ENCODE results near the gene USF3.

USF3 gene, protein sequence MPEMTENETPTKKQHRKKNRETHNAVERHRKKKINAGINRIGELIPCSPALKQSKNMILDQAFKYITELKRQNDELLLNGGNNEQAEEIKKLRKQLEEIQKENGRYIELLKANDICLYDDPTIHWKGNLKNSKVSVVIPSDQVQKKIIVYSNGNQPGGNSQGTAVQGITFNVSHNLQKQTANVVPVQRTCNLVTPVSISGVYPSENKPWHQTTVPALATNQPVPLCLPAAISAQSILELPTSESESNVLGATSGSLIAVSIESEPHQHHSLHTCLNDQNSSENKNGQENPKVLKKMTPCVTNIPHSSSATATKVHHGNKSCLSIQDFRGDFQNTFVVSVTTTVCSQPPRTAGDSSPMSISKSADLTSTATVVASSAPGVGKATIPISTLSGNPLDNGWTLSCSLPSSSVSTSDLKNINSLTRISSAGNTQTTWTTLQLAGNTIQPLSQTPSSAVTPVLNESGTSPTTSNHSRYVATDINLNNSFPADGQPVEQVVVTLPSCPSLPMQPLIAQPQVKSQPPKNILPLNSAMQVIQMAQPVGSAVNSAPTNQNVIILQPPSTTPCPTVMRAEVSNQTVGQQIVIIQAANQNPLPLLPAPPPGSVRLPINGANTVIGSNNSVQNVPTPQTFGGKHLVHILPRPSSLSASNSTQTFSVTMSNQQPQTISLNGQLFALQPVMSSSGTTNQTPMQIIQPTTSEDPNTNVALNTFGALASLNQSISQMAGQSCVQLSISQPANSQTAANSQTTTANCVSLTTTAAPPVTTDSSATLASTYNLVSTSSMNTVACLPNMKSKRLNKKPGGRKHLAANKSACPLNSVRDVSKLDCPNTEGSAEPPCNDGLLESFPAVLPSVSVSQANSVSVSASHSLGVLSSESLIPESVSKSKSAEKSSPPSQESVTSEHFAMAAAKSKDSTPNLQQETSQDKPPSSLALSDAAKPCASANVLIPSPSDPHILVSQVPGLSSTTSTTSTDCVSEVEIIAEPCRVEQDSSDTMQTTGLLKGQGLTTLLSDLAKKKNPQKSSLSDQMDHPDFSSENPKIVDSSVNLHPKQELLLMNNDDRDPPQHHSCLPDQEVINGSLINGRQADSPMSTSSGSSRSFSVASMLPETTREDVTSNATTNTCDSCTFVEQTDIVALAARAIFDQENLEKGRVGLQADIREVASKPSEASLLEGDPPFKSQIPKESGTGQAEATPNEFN (N-terminal part only)

DNA sequence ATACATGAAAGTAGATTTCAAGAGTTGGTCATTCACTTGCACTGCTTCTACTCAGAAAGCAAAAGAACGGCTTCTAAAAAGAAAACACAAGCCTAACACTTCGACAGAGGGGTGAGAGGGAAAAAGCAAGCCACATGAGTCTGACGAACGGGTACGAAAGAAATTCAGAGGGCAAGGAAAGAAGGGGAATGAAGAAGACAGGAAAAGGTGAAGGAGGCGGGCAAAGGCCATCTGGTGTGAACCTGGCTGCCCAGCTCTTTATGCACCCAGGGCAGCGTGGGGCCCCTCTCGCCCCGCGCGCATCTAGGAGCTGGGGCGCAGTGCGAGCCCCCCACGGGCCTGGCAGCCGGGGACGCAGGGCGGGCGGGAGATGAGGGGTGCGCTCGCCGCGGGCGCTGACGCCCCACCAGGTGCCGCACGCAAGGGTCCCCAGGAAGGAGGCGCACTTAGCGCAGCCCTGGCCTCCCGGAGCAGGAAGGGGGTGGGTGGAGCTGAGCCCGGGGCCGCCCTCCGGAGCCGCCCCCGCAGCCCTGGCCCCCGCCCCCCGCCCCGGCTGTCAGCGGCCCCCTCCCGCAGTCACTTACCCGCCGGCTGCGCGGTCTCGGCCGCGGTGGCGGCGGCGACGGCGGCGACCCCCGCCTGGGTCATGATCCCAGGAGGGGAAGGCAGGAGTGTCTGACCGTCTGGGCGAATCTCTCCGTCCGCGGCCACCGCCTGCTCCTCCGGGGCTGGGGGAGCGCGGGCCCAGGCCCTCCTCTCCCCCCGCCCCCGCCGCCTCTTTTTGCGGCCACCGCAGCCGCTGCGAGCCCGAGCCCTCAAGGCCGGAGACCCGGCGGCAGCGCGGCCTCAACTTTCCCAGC lies at the start of gene USF3:
Gene USF3 (minus strand): TSS at position 857 of the 860 bp plus-strand sequence. CDS start 21,764 bp downstream, outside the sequence.
- peak; percentile 62 to 75 for DNase-seq (ENCODE audit: low read depth in 2 of 2)

DNA sequence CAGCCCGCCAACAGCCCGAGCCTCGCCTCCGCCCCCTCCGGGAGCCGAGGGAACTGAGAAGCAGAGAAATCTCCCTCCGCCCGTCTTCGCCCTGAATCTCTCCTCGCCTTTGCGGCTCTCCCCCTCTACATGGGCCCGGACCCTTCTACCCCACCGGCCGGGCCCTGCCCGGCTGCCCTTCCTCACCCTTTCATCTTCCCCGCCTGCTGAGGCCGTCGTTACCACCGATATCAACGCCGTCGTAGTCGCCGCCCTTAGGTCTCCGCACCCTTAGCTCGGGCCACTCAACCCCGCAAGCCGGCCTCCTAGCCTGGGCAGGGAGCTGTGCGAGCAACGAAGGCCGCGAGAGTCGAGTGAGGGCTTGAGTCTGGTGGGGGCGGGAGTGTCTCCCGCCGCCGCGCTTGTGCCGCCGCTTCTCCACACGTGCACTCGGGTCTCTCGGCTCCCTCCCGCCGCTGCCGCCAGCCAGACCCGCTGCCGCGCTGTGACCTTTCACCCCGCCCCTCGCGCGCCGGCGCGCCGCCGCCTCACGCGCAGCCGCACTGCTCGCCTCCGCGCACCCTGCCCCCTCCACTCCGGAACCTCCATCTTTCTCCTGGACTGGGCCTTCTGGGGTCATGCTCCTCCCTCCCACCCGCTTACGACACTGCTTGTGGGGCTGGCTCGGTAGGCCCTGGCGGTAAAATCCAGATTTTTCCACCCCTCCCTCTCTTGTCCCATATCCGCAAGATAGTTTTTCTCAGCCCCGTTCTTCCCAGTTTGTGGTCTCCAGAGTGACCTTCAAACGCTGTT lies 49.5 kb upstream of the USF3 start, which contains the start of gene NAA50:
Gene NAA50 (minus strand): TSS at position 494 of the 792 bp plus-strand sequence. CDS start 300 bp downstream, at position 194.
- peak; percentile 88 to 93 for DNase-seq (ENCODE audit: low read depth in 2 of 2)

DNA sequence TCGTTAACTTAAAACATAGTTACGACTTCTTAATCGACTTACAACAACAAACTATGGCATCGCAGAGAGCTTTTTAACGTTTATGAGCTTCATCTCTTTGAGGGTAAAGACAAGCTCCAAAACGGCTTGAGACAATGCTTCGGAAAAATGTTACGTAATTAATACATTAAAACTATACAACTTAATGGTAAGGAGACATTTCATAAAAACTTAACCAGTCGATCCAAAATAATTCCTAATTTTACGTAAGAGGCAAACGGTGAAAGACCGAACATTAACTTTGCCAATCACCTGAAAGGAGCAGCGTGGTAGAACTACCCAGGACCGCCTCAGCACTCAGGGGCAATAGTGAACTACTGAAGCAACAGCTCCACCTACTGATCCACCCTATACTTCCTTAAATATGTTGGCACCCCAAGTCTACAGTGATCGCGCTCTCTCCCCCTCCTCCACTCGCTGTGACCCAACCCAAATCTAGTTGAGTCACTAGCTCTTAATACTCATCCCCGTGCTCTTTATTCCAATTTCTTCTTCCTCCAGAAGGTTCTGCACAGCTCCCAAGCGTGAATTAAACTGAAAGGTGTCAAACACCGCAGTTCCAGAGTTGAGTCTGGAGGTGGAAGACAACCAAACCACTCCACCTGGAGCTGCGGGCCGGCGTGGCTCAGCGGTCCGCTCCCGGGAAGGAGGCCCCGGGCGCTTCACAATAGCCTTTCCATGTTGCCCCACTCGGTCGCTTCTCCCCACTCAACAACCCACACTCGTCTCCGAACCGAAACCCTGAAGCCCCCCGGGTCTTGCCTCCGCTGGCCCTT lies 48.7 kb upstream of the USF3 start:
- DNase-seq (ENCODE audit: low read depth in 2 of 2), result peak; percentile 70

DNA sequence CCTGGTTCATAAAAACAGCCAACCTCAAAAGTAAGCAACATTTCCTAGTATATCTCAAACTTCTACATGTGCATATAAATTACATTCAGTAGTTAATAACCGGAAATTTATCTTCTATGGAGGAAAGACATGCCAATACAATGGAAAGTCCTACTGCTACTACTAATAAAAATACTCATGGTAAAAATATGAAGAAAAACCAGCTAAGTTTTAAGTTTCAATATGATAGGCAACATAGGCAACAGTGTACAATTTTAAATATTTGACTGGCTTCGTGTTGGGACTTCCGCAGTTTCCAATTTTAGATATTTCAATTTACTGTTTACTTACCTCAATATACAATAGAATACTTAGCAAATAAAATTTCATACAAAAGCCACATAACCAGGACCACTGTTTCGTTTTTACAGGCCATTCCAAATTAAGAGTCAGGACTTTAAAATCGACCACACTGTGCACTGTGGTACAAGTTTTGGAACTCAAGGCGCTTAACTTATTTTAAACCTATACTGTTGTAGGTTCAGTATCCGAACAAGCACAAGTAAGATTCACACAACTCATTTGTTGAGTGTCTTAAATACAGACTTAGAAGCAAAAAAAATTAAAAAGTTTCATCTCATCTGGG lies 46.7 kb upstream of the USF3 start:
- no peak for DNase-seq (ENCODE audit: low read depth in 2 of 2)

DNA sequence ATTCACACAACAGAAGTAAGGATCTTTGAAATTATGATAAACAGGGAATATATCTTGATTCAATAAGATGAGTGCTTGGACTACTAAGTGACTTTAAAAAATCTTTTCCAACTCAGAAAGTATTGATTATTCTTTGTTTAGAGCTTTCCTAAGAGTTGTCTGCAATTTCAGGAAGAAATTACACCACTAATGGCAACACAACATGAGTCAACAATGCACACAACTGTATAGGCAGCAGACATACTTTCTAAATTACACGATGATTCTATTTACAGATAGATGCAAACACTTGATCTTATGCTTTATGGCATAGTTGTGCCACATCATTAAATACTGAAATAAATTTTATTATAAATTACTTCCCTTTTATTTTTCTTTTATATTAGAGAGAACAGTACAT lies 45.2 kb upstream of the USF3 start:
- DNase-seq (ENCODE audit: low read depth in 2 of 2), result no peak

DNA sequence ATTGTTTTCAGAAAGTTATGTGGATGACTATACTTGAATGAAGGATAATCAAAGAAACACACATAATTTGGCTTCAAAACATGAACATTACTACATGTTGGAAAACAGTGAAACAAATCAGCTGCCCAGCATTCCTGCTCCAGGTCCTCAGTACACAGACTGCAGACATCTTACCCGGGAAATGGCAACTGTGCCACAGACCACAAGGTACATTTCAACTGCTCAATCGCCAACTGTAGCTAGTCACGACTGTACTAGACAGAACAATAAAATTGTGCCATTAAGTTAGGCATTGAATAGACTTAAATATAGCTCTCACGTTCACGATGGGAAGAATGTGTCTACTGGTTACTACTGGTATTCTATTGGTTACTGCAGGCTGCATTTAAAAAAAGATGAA lies 44.6 kb upstream of the USF3 start:
- DNase-seq (ENCODE audit: low read depth in 2 of 2), result no peak

DNA sequence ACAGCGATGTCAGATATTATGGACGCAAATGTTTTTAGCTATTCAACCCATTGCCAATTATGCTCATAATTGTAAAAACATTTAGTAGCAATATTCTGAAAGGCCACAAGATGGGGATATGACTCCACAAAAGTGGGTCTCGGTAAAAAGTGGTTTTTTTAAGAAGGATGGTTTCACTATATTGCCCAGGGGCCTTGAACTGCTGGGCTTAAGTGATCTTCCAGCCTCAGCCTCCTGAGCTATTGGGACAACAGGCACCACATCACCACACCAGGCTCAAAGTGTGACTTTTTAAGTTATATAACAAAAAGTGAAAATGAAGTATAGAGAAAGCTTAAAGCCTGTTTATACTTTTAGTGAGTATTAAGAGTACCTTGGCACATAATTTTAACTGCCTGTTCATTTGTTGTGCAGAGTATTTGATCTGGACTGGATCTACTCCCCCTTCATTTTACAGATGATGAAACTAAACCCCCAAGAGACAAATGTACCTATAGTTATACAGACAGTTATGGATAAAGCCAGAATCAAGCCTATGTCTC lies 40.2 kb upstream of the USF3 start:
- DNase-seq (ENCODE audit: low read depth in 2 of 2), result no peak

DNA sequence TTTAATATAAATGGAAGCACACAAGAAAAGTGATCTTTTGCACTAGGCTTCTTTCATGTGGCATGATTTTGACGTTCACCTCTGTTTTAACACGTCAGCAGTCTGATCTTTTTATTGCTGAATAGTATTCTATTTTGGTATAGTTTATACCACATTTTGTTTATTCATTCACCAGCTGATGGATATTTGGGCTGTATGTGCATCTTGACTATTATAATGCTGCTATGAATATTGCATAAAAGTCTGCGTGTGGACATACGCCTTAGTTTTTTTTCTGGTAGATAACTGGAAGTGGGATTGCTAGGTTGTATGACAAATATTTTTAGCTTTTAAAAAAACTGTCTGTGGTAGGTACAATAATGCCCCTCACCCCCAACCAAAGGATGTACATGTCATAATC lies 35.3 kb upstream of the USF3 start:
- DNase-seq (ENCODE audit: low read depth in 2 of 2), result no peak

DNA sequence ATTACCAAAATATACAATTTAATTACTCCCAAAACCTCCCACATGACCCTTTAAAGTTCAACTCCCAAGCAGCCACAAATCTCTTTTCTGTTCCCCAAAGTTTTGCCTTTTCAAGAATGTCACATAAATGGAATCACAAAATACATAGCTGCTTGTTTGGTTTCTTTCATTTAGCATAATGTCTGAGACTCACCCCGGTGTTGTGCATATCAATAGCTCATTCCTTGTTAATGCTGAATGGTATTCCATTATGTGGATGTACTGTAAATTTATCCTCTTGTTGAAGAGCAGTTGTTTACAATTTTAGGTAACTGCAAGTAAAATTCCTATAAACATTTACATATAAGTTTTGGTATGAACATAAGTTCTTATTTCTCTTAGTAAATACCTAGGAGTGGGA lies 34.1 kb upstream of the USF3 start:
- DNase-seq (ENCODE audit: low read depth in 2 of 2), result no peak

DNA sequence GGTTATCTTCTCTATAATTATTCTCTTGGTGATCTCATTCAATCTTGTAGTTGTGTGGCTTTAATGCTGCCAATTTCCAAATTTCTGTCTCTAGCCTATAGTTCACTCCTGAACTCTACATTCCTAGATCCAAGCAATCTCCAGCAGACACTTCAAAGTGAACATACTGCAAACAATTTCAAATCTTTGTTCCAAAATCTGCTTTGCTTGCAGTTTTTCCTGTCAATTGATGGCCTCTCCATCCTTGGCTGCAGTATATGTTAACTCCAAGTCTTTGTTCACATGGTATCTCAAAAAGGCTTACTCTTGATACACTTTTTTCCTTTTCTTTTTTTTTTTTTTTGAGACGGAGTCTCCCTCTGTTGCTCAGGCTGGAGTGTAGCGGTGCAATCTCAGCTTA lies 32.2 kb upstream of the USF3 start:
- no peak for DNase-seq (ENCODE audit: low read depth in 2 of 2)

DNA sequence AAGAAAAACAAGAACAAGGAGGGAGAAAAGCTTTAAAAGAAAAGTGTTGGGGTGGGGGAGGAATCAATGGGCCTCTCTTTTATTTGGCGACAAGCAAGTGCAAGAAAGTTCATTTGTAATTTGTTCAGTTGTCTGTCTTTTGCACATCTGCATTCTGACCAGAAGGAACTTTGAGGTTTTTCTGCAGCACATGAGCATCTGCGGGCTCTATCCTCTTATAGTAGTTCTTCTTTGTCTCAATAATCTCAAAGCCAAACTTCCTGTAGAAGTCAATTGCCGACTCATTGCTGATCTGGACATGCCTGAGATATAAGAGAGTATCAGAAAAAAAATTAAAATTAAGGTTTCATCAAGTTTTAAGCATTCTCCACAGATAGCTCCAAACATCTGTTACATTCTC lies 25.2 kb upstream of the USF3 start:
- DNase-seq (ENCODE audit: low read depth in 2 of 2), result no peak

DNA sequence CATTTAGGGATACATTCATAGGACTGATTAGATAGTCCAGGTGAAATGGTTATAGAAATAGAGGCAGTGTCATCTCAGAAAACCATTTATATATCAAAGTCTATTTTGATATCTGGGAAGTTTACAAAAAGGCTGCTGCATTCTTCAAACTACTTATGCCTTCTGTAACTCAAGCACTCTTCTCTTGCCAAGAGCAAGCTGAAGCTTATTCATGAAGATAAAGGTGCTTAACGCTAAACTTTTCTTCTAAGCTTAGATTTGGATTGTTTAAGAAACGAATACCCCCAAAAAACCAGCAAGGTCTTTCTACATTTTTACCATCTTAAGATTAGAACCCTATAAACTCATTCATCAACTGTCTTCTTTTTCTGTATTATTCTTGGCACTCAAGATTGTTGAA lies 23.3 kb upstream of the USF3 start:
- DNase-seq (ENCODE audit: low read depth in 2 of 2), result no peak

DNA sequence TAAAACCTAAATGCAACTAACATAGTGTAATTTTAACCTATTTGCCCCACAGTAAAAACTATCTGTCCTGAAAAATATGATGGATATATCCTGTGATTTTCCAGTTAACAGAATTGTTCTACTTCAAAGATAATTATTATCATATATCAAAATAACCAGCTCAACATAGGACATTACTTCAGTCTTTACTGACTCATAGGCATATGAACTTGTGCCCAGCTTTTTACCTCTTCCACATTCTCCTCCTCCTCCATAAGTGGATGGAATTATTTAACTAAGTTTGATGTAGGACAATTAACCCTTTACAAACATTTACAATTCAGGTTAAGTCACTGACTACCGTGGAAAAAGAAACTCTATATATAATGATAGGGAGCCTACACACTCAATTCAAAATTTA lies 22.9 kb upstream of the USF3 start:
- no peak for DNase-seq (ENCODE audit: low read depth in 2 of 2)

DNA sequence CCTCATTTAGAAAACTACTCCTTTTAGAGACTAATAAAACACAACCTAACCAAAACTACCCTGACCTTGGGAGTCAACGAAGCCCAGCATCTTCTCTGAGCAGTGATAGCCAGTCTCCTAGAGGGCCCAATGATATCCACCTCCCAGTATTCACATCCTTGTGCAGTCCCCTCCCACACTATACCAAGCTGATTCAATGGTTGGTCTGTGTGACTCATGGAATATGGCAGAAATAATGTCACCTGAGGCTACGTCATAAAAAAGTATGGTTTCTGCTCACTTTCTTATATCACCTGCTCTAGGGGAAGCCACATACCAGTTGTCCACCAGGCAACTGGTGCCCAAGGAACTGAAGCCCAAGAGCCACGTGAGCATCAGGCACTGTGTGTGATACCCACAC lies 21.4 kb upstream of the USF3 start:
- DNase-seq (ENCODE audit: low read depth in 2 of 2), result no peak

DNA sequence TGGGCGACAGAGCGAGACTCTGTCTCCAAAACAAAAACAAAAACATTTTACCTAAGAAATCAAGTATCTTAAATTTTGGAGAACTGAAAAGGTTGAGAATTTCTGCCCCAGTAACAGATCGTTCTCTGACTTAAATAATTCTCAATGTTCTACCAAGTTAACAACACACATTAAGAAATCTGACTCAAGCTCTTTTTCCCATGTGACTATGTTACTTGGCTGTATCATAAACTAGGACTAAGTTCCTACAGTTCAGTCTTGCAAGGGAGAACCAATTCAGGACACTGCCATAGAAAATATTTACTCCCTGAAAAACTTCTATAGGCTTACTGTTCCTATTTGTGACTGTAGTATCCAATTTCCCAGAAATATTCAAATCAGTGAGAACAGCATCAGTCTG lies 20.9 kb upstream of the USF3 start:
- no peak for DNase-seq (ENCODE audit: low read depth in 2 of 2)

DNA sequence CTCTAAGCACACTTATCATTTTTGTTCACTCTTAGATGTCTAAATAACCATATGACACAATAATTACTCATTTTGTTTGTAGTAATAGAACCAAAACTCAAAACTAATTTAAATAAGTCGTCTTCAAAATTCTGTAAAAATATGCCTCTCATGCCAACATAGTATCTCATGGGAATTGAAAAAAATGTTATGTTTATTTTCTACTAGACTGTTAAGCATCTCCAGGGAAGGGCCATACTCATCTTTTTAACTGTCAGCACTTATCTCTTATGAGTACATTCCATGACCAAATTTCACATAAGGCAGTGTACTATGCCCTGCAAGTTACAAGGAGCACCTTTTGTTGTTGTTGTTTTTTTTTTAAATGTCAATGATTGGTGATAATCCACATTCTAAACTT lies 18.3 kb upstream of the USF3 start:
- no peak for DNase-seq (ENCODE audit: low read depth in 2 of 2)

DNA sequence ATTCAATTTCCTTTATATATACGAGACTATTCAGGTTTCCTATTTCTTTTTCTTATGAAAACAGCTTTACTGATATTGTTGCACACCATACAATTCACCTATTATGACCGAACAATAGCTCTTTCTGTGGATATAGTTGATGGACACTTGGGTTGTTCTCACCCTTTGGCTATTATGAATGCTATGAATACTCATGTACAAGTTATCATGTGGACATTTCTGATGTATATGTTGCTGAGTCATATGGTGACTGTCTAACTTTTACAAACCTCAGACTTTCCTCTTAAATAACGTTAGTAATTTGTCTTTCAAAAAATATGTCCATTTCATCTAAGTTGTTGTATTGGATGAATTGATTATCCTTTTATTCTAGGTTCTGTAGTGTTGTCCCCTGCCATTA lies 15.7 kb upstream of the USF3 start:
- DNase-seq (ENCODE audit: low read depth in 2 of 2), result no peak

DNA sequence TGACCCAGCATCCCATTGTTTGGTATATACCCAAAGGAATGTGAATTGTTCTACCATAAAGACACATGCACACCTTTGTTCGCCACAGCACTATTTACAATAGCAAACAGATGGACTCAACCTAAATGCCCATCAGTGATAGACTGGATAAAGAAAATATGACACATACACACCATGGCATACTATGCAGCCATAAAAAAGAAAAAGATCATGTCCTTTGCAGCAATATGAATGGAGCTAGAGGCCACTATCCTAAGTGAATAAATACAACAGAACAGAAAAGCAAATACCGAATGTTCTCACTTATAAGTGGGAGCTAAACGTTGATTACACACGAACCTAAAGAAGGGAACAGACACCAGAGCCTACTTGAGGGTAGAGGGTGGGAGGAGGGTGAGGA lies 11.4 kb upstream of the USF3 start:
- no peak for DNase-seq (ENCODE audit: low read depth in 2 of 2)

DNA sequence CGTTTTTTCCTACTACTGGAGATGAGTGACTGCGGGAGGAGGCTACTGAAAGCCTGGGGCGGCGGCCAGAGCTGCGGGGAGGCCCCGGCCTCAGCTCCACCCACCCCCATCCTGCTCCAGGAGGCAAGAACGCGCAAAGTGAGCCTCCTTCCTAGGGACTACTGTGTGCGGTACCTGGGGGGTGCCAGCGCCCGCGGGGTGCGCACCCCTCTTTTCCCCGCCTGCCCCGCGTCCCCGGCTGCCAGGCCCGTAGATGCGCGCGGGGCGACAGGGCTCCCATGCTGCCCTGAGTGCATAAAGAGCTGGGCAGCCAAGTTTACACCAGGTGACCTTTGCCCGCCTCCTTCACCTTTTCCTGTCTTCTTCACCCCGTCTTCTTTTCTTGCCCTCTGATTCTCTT lies 2.5 kb upstream of the USF3 start:
- DNase-seq (ENCODE audit: low read depth in 2 of 2), result no peak
